Esophagus squamous epithelium (tissue), 5 donors: ENCODE measurements around the gene PHLDB2. TPM values are rescaled to one million over a fixed set of nuclear protein-coding genes. Genes with fewer than 3 reads are reported as not detected.

Experiments
- DNase-seq: peaks from one replicate; lab custom pipeline; 2025; lab: John Stamatoyannopoulos, UW
- H3K27ac ChIP-seq, 4 donors: fragments of 200-600 bp; sonication (generic); one replicate each; pipeline ENCODE4 v1.5.1; 2016 to 2019; ENCODE audit warnings: mild to moderate bottlenecking in 1 of 4
- H3K27me3 ChIP-seq, 4 donors: fragments of 200-600 bp; sonication (generic); 1 replicate in 3 of 4; 2 replicates in 1 of 4; pipeline versions ENCODE4 v1.5.1 to v1.6.0; 2017 to 2021; ENCODE audit warnings: antibody characterized with exemption in 1 of 4
- H3K36me3 ChIP-seq, 3 donors: fragments of 200-600 bp; sonication (generic); one replicate each; pipeline ENCODE4 v1.5.1; 2016 to 2019
- H3K4me1 ChIP-seq, 3 donors: fragments of 200-600 bp; sonication (generic); one replicate each; pipeline ENCODE4 v1.5.1; 2017 to 2019
- H3K4me3 ChIP-seq, 4 donors: fragments of 200-600 bp; sonication (generic); 1 replicate in 3 of 4; 2 replicates in 1 of 4; pipeline ENCODE4 v1.5.1; 2016 to 2019; ENCODE audit warnings: mild to moderate bottlenecking in 2 of 4, moderate library complexity in 1 of 4
- H3K9me3 ChIP-seq, 3 donors: fragments of 200-600 bp; sonication (generic); one replicate each; pipeline ENCODE4 v1.5.1; 2016 to 2019
- CTCF ChIP-seq, 6 experiments: fragments of 450-650 bp in 4 of 6; fragments of 200-600 bp in 2 of 6; sonication (generic) in 2 of 6; IDR thresholded peaks; one replicate each; pipeline ENCODE4 v1.5.1; 2016 to 2019; ENCODE audit warnings: antibody characterized with exemption in 6 of 6, mild to moderate bottlenecking in 4 of 6, moderate library complexity in 4 of 6
- POLR2A ChIP-seq, 4 donors: fragments of 450-650 bp; IDR thresholded peaks; one replicate each; pipeline ENCODE4 v1.6.1; 2017; ENCODE audit warnings: antibody characterized with exemption in 4 of 4, mild to moderate bottlenecking in 4 of 4, moderate library complexity in 3 of 4
- WGBS, 2 donors: methylation state at CpG; one replicate each; pipeline ENCODE4 v1.1.5; 2018; 5-methylcytosine and 5-hydroxymethylcytosine counted together
- intact Hi-C: fragments of 100-400 bp; cut with DNase I; formaldehyde crosslinking; loops from one replicate; pipeline ENCODE4 v1.15.0; 2022
- total RNA-seq, 4 donors: library from RNA; depleted of rRNA; stranded (reverse); fragments of >200 nt; gene quantifications; one replicate each; pipeline ENCODE4 v1.1.0, GENCODE V29; 2016
- donor health status: DM: yes; HTN: yes; CAD: no.

PHLDB2 gene
- total RNA-seq, 4 donors from 2014 or later = 5.6 to 37.8 (median 19.2) TPM

GRCh38 chr3:111970376-111970775 lies 111.3 kb downstream of the PHLDB2 start:
- no peak for TF ChIP-seq POLR2A (IDR thresholded peaks at IDR 0.05)
- TF ChIP-seq CTCF (IDR thresholded peaks at IDR 0.05) = no peak
- Histone ChIP-seq H3K4me3 (no peak overlapping the region), H3K36me3 (peaks cover 0 to 19% (median 0%) of the 10 kb centered on the region in 3 donors), H3K27me3 (no peaks in the 10 kb centered on the region), H3K9me3 (no peaks in the 10 kb centered on the region), H3K4me1 (peaks cover 0 to 24% (median 0%) of the 10 kb centered on the region in 3 donors), H3K27ac (no peak overlapping the region)
- intact Hi-C loops = no loop called here
- DNase-seq = no peak
- 71 to 76% methylated on average over 3 of the region's 3 CpGs for WGBS, 2 donors

- DNase-seq = no peak
- Histone ChIP-seq H3K27ac (no peak overlapping the region), H3K36me3 (peaks cover 0 to 19% (median 0%) of the 10 kb centered on the region in 3 donors), H3K27me3 (no peaks in the 10 kb centered on the region), H3K4me1 (peaks cover 0 to 24% (median 0%) of the 10 kb centered on the region in 3 donors), H3K9me3 (no peaks in the 10 kb centered on the region), H3K4me3 (no peak overlapping the region)
- WGBS, 2 donors = 89 to 90% methylated on average over 11 of the region's 11 CpGs
- intact Hi-C loops = no loop called here
- TF ChIP-seq POLR2A (IDR thresholded peaks at IDR 0.05) = no peak
- no peak for TF ChIP-seq CTCF (IDR thresholded peaks at IDR 0.05)
Measured at GRCh38 chr3:111971533-111972130, 112.6 kb downstream of the PHLDB2 start.

- no peak for DNase-seq
- intact Hi-C loops = no loop called here
- Histone ChIP-seq H3K9me3 (no peaks in the 10 kb centered on the region), H3K4me3 (no peak overlapping the region), H3K27ac (no peak overlapping the region), H3K36me3 (peaks cover 0 to 19% (median 0%) of the 10 kb centered on the region in 3 donors), H3K4me1 (peaks cover 0 to 14% (median 0%) of the 10 kb centered on the region in 3 donors), H3K27me3 (no peaks in the 10 kb centered on the region)
- 88 to 89% methylated on average over 3 of the region's 3 CpGs for WGBS, 2 donors
- TF ChIP-seq POLR2A (IDR thresholded peaks at IDR 0.05) (no peak), CTCF (IDR thresholded peaks at IDR 0.05) (no peak)
Measured at GRCh38 chr3:111972891-111973290, 113.8 kb downstream of the PHLDB2 start.

GRCh38 chr3:111975131-111975530 lies 116.1 kb downstream of the PHLDB2 start:
- Histone ChIP-seq H3K4me3 (no peak overlapping the region), H3K27ac (no peak overlapping the region), H3K4me1 (peaks cover 0 to 14% (median 0%) of the 10 kb centered on the region in 3 donors), H3K9me3 (no peaks in the 10 kb centered on the region), H3K36me3 (peaks cover 0 to 19% (median 0%) of the 10 kb centered on the region in 3 donors), H3K27me3 (no peaks in the 10 kb centered on the region)
- 55 to 92% methylated on average over 2 of the region's 2 CpGs for WGBS, 2 donors
- intact Hi-C loops = no loop called here
- TF ChIP-seq POLR2A (IDR thresholded peaks at IDR 0.05) (no peak), CTCF (IDR thresholded peaks at IDR 0.05) (no peak)
- no peak for DNase-seq

- Histone ChIP-seq H3K4me3 (no peak overlapping the region), H3K4me1 (peaks cover 0 to 25% (median 10%) of the 10 kb centered on the region in 3 donors), H3K27ac (no peak overlapping the region), H3K27me3 (no peaks in the 10 kb centered on the region), H3K9me3 (no peaks in the 10 kb centered on the region), H3K36me3 (peaks cover 0 to 12% (median 0%) of the 10 kb centered on the region in 3 donors)
- TF ChIP-seq POLR2A (IDR thresholded peaks at IDR 0.05) (no peak), CTCF (IDR thresholded peaks at IDR 0.05) (no peak)
- DNase-seq = no peak
- 65 to 69% methylated on average over 2 of the region's 2 CpGs for WGBS, 2 donors
- intact Hi-C loops = no loop called here
Measured at GRCh38 chr3:111976254-111976653, 117.2 kb downstream of the PHLDB2 start.
